Subcutaneous adipose tissue (tissue), 4 donors: Measurements from ENCODE around the gene RNF11. TPM values are rescaled to one million over a fixed set of nuclear protein-coding genes. Genes with fewer than 3 reads are reported as not detected.

Experiments
- CTCF ChIP-seq: fragments of 450-650 bp; IDR thresholded peaks from one replicate; pipeline ENCODE4 v1.5.1; 2016; ENCODE audit warnings: low read depth, mild to moderate bottlenecking, control low read depth, antibody characterized with exemption, moderate library complexity
- total RNA-seq, 4 donors: library from RNA; depleted of rRNA; stranded (reverse); fragments of >200 nt; gene quantifications; one replicate each; pipeline ENCODE4 v1.1.0, GENCODE V29; 2016

RNF11 gene
- total RNA-seq, 4 donors from 2014 or later, result 77.9 to 138 (median 112) TPM

GRCh38 chr1:51312718-51313117, 76.6 kb downstream of the RNF11 start:
- no peak for TF ChIP-seq CTCF

GRCh38 chr1:51313268-51313852, 77.3 kb downstream of the RNF11 start:
- no peak for TF ChIP-seq CTCF

- TF ChIP-seq CTCF, result no peak
These were observed 78.1 kb downstream of the RNF11 start for GRCh38 chr1:51313961-51314777.

- no peak for TF ChIP-seq CTCF
These were observed 78.9 kb downstream of the RNF11 start for GRCh38 chr1:51314974-51315373.

GRCh38 chr1:51316113-51316845, 80.2 kb downstream of the RNF11 start:
- no peak for TF ChIP-seq CTCF

- TF ChIP-seq CTCF, result no peak
These were observed 80.7 kb downstream of the RNF11 start for GRCh38 chr1:51316846-51317120.

GRCh38 chr1:51317798-51318197, 81.7 kb downstream of the RNF11 start:
- TF ChIP-seq CTCF, result no peak
